GM18867 (cell line): ENCODE measurements around the gene SOCS4.
"Not testable (repeated sequence)": the region's sequence is repeated elsewhere in the genome, so short reads cannot be mapped to it uniquely, and the experiment has no call there.

ENCODE experiments used
- ATAC-seq: cut with Tn5 transposase; IDR thresholded peaks from one replicate; pipeline ENCODE4 v1.9.1; 2021; ENCODE audit warnings: mild to moderate bottlenecking, moderate library complexity; ENCODE audit not compliant: unreplicated experiment

Gene SOCS4, protein sequence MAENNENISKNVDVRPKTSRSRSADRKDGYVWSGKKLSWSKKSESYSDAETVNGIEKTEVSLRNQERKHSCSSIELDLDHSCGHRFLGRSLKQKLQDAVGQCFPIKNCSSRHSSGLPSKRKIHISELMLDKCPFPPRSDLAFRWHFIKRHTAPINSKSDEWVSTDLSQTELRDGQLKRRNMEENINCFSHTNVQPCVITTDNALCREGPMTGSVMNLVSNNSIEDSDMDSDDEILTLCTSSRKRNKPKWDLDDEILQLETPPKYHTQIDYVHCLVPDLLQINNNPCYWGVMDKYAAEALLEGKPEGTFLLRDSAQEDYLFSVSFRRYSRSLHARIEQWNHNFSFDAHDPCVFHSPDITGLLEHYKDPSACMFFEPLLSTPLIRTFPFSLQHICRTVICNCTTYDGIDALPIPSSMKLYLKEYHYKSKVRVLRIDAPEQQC

DNA sequence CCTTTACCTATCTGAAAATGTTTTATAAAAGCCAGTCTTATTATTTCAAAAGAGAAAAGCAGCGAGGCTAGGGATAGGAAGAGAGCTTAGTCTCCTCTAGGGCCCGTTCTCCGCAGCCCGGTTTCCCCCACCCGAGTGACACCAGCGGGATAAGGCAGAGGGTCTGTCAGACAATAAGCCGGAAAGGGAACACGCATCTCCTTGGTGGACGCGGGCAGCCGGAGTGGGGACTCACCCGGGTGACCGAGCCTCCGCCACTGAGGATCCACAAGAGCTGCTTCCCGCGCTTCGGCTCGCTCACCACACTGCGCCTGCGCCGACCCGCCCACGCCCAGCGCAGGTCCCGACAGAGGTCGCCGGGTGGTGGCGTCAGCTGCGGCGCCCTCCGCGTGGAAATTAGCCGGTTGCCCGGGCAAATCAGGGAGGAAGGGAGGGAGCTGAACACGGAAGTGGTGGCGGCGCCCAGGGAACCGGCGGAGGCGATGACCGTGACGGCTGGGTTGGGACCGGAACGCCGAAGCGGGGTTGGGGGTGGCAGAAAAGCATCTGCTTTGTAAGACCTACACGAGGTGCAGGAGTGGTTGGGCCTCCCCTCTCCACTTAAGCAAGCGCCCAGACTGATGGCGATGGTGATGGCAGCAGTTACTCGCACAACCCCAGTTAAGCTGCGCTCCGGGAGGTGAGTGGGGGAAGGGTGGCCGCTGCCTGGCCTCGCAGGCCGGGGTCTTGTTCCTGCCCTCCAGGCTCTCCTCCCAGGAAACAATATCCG, at the start of gene SOCS4, which contains the start of gene WDHD1:
TSS of gene SOCS4 (plus strand) at position 444 of the 769 bp plus-strand sequence. CDS start 15,806 bp downstream, outside the sequence.
TSS of gene WDHD1 (minus strand) at position 307 of the 769 bp plus-strand sequence. CDS start 312 bp downstream, outside the sequence.
- peak; percentile 91 for ATAC-seq

DNA sequence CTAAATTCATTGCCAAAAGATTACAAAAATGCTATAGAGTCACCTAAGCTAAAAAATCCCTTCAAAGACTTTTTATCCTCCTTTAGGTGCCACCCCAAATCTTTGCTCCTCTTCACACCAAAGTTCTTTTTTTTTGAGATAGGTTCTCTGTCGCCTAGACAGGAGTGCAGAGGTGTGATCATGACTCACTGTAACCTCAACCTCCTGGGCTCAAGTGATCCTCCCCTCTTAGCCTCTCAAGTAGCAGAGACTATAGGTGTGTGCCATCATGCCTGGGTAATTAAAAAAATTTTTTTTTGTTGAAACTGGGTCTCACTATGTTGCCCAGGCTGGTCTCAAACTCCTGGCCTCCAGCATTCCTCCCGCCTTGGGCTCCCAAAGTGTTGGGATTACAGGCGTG, 48.0 kb upstream of the SOCS4 start:
- no peak for ATAC-seq

DNA sequence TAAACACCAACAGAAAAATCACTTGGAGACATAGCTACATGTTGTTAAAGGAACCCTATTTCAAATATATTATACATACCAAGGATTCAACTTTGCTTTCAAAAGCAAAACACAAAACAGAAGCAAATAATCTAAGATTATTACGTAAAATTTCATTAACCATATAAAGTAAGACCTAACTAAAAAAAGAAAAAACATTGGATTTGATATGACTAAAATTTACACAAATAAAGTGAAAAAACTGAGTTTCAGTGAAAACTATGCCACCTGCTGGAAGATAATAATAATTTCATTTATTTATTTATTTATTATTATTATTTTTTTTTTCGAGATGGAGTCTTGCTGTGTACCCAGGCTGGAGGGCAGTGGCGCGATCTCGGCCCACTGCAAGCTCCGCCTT, 45.3 kb upstream of the SOCS4 start:
- ATAC-seq, result no peak

DNA sequence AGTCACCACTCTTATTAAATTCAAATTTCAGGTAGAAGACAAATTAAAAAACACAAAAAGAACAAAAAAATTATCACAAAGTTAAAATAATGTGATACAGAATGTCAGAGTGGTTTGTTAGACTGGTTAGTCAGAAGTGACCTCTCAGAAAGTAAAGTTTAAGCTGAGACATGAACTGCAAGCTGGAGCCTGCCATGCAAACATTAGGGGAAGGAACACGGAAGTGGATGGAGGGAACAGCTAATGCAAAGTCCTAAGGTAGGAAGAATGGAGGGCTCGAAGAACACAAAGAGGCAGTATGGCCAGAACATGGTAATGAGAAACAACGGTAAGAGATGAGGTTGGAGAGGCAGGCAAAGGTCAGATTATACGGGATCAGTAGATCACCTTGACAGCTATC, 41.9 kb upstream of the SOCS4 start:
- ATAC-seq, result no peak

DNA sequence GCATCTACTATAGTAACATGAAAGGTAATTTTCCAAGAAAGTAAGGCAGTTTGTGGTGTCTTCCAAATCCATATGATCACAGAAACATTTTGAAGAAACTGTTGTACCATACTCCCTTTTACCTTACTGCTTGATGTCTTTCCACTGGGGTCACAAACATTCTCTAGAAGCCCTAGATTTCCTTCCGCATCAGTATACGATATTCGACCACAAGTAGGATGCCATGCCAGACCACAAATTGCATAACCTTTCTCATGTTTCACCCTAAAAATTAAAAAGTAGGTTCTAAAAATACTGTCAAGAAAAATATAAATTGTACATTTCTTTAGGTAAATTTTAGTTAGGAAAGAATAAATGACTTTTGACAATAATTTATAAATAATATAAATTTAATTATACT, 26.7 kb upstream of the SOCS4 start:
- no peak for ATAC-seq

DNA sequence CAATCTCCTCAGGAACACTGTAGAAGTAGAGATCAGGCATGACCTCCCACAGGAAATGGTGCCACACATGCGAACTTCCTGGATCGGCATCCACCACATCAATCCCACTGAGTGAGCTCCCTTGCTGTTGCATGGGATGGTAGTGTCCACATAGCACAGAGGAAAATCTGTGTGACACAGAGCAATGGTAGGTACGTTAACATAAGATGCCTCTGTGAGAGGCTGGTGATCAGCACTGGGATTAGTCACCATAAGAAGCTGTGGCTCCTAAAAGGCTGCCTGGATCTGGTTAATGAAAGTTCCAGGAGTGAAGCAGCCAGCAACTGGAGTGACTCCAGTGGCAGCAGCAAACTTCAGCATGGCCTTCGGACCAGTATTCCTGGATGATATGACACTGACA, 22.0 kb upstream of the SOCS4 start:
- ATAC-seq, result no peak

DNA sequence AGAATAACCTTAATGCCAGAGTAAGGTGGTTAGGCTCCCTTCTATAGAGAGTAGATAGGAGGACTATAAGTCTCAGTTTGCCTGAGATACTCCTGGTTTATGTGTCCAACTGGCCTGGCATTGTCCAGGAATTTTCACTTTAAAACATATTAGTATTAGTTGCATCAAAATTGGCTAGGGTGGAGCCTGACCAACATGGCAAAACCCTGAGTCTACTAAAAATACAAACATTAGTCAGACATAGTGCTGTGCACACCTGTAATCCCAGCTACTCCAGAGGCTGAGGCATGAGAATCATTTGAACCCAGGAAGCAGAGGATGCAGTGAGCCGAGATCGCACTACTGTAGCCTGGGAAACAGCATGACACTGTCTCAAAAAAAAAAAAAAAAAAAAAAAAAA, 12.0 kb upstream of the SOCS4 start:
- no peak for ATAC-seq

DNA sequence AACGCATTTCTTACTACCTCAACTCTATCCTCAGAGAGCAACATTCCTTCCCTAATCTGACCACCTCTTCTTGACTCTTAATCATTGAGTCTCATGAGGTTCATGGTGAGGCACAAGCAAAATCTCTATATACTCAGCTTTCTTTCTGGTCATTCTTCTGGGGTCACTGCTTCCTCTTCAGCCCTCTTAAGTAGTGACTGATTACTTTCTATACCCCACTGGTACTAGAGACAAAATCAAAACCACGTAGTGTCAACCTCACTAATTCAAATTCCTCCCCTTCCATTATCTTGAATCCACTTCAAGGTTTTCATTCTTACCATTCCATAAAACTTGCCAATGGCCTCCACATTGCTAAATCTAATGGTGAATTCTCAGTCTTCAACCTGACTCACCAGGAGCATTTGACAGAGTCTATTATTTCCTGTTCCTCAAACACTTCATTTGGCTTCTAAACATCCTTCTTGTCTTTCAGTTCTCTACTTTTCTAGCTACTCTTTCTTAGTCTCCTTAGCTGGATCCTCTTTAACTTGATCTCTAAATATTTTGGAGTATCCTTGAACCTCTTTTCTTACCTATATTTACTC, 7.0 kb upstream of the SOCS4 start:
- no peak for ATAC-seq

DNA sequence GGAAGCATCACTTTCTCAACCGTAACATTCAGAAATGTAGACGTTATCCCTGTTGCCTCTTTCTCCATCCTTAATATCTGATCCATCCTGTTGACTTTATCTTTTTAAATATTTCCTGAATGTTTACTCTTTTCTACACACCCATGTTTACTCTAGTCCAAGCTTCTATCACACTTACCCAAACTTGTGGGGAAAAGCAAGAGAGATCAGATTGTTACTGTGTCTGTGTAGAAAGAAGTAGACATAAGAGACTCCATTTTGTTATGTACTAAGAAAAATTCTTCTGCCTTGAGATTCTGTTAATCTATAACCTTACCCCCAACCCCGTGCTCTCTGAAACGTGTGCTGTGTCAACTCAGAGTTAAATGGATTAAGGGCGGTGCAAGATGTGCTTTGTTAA, 2.7 kb upstream of the SOCS4 start:
- ATAC-seq, result not testable (repeated sequence)

DNA sequence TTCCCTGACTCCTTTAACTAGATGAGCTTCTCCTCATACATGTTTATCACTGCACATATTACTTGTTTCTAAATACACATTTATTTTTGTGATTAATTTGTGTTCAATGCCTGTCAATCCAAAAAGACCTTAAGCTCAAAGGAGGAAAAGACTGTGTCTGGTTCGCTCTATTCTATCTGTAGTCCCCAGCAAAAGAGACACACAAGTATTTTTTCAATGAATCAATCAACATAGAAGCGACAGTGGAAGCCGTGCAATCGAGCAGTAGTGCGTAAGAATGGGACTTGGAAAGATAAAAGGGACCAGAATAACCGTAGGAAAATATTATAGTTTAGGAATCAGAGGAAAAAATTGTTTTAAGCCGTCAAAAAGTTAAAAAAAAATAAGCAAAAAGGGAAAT, 1.1 kb upstream of the SOCS4 start:
- no peak for ATAC-seq

DNA sequence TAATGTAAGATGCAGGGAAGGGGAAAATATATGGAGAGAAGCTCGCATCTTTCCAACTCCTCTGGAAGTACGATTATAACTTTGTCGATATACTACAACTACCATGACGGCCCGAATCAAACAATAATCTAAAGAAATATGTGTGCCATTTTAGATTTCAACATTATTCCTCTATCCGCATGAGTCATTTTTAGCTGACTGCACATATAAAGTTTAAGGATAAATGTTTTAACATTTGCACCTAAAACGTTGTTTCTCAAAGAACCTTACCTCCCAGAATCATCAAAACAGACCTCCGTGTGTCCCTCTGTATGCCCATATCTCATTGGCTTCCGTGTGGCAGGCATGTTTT, 619 bp upstream of the SOCS4 start:
- no peak for ATAC-seq

DNA sequence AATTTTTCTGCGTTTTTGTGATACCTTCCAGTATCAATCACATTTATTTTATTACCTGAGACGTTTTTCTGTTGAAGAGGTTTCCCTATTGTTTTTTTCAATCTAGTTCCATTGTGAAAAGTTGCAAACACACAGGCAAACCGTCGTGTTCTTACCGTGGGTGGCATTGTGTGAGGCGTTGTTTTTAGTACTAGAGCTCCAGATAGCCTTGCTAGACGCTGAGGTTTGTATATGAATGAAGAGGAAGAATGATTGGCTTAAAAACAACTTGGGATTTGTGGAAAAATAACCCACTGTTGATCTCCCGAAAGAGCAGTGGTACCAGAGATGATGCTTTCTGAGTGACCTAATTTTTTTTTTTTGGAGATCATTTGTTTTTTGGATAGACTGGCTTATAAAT, 1.0 kb downstream of the SOCS4 start:
- no peak for ATAC-seq

DNA sequence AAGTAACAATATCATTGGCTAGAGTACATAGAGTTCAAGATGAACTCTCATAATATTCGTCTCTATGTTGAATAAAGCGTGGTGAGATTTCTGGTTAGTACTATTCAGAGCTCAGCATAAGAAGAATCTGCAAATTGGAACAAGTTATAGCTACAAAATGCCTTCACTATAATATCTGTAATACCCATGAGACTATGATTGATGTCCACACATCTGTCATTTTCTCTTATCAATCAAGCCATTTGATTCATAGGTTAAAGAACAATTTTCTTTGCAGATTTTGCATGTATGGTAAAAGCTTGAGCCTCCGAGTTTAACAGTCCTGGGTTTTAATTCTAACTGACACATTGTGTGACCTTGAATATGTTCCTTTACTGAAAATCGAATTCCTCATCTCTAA, 1.4 kb downstream of the SOCS4 start:
- ATAC-seq, result no peak

DNA sequence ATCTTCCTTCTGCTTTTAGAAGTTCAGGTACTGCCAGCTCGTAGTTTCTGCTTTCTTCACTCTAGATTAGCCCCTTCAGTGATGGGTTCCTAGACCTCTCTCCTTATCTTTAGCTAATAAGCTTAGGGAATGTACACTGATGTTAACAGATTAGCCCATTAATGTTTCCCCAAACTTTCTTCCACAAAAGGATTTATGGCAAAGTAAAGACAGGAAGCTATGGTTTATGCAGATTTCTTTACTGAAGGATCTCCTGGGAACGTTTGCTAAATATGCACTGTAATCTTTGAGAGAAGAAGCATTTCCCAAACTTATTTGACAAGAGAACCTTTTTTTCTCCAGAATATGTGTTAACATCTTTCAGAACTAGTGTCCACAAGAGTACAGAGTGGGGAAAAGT, 4.2 kb downstream of the SOCS4 start:
- ATAC-seq, result no peak

DNA sequence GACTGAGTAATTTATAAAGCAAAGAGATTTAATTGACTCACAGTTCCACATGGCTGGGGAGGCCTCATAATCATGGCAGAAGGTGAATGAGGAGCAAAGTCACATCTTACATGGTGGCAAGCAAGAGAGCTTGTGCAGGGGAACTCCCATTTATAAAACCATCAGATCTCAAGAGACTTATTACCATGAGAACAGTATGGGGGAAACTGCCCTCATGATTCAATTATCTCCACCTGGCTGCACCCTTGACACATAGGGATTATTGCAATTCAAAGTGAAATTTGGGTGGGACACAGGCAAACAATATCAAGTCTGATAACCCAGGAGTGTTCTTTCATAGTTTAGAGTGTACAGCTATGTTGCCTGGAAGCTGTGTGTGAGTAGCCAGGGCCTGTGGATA, 11.0 kb downstream of the SOCS4 start:
- not testable (repeated sequence) for ATAC-seq

DNA sequence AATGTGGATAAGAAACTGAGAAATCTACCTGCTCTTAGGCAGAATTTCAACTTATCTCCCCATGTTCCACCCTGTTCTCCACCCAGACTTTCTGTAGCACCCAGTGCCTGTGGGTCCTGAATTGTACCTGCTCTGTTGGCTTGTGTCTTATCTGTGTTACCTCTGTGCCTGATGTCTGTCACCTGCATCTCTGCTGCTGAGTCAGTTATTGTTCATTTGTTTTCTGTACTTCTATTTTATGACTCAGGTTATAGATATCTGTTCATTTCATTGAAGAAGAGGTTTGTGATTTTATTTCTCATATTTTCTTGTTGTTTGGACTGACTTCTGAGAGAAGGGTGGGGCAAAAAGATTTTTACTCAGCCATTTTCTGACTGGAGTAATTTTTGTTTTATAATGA, 11.7 kb downstream of the SOCS4 start:
- ATAC-seq, result no peak

DNA sequence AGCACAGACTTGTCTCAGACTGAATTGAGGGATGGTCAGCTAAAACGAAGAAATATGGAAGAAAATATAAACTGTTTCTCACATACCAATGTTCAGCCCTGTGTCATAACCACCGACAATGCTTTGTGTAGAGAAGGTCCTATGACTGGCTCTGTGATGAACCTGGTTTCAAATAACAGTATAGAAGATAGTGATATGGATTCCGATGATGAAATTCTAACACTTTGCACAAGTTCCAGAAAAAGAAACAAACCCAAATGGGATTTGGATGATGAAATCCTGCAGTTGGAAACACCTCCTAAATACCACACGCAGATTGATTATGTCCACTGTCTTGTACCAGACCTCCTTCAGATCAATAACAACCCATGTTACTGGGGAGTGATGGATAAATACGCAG, 16.5 kb downstream of the SOCS4 start:
- ATAC-seq, result no peak

DNA sequence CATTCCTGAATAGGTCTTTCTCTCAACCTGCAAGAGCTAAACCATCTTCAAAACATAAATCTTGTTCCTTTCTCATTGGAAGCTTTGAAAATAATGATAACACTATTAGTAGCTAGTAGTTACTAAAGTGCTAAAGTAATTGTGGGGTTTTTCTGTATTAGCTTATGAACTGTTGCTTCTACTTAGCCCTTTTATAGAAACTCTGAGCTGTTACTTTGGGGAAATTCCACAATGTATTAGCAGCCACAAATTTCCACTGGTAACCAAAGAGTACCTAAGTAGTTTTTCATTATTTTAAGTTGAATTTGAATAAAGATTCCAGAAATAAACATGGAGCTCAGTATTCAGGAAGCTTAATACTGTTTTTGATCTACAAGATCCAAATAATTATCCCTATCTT, 18.1 kb downstream of the SOCS4 start:
- no peak for ATAC-seq

DNA sequence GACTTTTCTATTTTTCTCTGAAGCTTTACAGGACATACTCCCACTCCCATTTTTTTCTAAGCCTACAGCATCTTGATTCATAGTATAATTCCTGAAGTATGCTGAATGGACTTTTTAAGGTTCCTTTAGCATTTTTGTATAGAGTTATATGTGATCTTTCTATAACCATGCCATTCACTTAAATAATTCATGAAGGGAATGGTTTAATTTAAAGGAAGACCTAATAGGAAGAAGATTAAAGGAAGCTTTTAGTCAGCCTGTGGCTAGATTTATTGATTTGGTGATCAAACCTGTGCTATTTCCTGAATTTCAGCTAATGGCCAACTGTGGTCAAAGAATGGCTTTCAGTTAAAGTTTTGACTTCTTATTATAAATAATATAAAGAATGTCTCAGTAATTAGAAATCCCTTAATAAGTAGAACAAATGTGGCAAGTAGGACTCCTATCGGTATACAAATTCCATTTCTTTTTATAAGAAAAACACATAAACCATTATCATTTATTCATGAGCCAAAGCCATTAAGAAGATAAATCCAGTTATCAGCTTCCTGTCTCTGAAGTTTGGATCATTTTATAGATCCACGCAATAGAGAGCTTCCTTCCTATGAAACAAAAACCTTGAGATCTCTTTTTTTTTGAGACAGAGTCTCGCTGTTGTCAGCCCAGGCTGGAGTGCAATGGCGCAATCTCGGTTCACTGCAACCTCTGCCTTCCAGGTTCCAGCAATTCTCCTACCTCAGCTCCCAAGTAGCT, 20.4 kb downstream of the SOCS4 start:
- ATAC-seq, result no peak

DNA sequence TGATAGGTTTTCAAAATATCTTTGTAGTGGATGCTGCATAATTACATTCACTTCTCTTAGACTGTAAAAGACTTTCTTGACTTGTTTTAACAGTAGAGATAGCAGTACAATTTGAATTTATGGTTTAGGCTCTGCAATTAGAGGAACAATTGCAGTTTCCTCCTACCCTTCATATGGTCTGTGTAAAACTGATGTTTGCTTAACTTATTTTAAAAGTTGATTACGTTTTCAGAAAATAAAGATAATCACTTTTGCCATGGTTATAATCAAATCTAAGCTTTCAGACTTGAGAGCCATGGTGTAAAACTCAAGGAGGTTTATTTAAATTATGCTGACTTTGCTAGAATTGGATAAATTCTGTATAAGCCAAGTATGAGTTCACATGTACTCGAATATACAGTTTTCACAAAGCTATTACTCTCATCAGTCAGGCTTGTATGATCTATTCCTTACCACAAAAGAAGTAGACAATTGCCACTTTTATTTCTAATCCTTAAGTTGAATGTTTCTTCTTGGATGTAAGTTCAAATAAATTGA, 21.9 kb downstream of the SOCS4 start:
- no peak for ATAC-seq

DNA sequence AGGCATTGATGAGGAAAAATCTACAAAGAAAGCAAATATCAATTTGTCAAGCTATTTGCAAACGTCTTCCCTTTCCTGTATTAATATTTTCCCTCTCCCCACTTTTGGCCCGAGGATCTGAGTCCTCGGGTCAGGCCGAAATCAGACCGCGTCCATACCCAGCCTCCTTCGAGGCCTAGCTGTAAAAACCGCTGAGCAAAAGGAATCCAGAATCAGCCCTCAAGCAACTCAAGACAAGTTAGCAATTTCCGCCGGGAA, 24.1 kb downstream of the SOCS4 start:
- peak; percentile 32 for ATAC-seq
